ENCODE measurements around the gene CARD11. TPM values are rescaled to one million over a fixed set of nuclear protein-coding genes. Genes with fewer than 3 reads are reported as not detected.
"Not testable (repeated sequence)": the region's sequence is repeated elsewhere in the genome, so short reads cannot be mapped to it uniquely, and the experiment has no call there.

CARD11 gene
- total RNA-seq, 1 experiment from 2014 or later: 79.2 TPM

- CTCF ChIA-PET: no interaction called here
- Mint-ChIP-seq H3K4me3 (ENCODE audit: low read depth, unreplicated experiment) (no peak overlapping the region), H3K27me3 (ENCODE audit: unreplicated experiment) (no peaks in the 10 kb centered on the region), H3K9me3 (ENCODE audit: low read depth, unreplicated experiment) (peaks cover 9% of the 10 kb centered on the region), H3K27ac (ENCODE audit: unreplicated experiment) (no peak overlapping the region), H3K36me3 (ENCODE audit: insufficient read depth, unreplicated experiment) (peaks cover 5% of the 10 kb centered on the region), H3K4me1 (ENCODE audit: low read depth, unreplicated experiment) (peaks cover 23% of the 10 kb centered on the region)
- no peak for TF ChIP-seq CTCF (IDR thresholded peaks at IDR 0.05; ENCODE audit: unreplicated experiment)
- no TSS peak for BruUV-seq (replicated peaks)
- DNase-seq: no peak
- intact Hi-C loops (cut with micrococcal nuclease; ENCODE audit: unreplicated experiment): no loop called here
These were observed 18.1 kb downstream of the CARD11 start for GRCh38 chr7:3025616-3026015.

- intact Hi-C loops (cut with micrococcal nuclease; ENCODE audit: unreplicated experiment): no loop called here
- TF ChIP-seq CTCF (IDR thresholded peaks at IDR 0.05; ENCODE audit: unreplicated experiment): no peak
- BruUV-seq (replicated peaks): no TSS peak
- no peaks in the 10 kb centered on the region for H3K36me3 Mint-ChIP-seq (ENCODE audit: insufficient read depth, unreplicated experiment)
- CTCF ChIA-PET: no interaction called here
- no peaks in the 10 kb centered on the region for H3K27me3 Mint-ChIP-seq (ENCODE audit: unreplicated experiment)
- H3K27ac Mint-ChIP-seq (ENCODE audit: unreplicated experiment): no peak overlapping the region
- peaks cover under 1% of the 10 kb centered on the region for H3K4me1 Mint-ChIP-seq (ENCODE audit: low read depth, unreplicated experiment)
- no peak for DNase-seq
- H3K9me3 Mint-ChIP-seq (ENCODE audit: low read depth, unreplicated experiment): peaks cover 20% of the 10 kb centered on the region
- H3K4me3 Mint-ChIP-seq (ENCODE audit: low read depth, unreplicated experiment): no peak overlapping the region
These were observed 21.8 kb downstream of the CARD11 start for GRCh38 chr7:3021825-3022224.

- H3K4me3 Mint-ChIP-seq (ENCODE audit: low read depth, unreplicated experiment); intact Hi-C loops (cut with micrococcal nuclease; ENCODE audit: unreplicated experiment); H3K36me3 Mint-ChIP-seq (ENCODE audit: insufficient read depth, unreplicated experiment); H3K27me3 Mint-ChIP-seq (ENCODE audit: unreplicated experiment); CTCF ChIA-PET; H3K27ac Mint-ChIP-seq (ENCODE audit: unreplicated experiment); BruUV-seq (replicated peaks); H3K4me1 Mint-ChIP-seq (ENCODE audit: low read depth, unreplicated experiment); DNase-seq: not testable (repeated sequence)
- H3K9me3 Mint-ChIP-seq (ENCODE audit: low read depth, unreplicated experiment): peaks cover 20% of the 10 kb centered on the region
These were observed 22.4 kb downstream of the CARD11 start for GRCh38 chr7:3021224-3021623.

- CTCF ChIA-PET: no interaction called here
- H3K4me1 Mint-ChIP-seq (ENCODE audit: low read depth, unreplicated experiment): no peaks in the 10 kb centered on the region
- no peak for DNase-seq
- no peaks in the 10 kb centered on the region for H3K36me3 Mint-ChIP-seq (ENCODE audit: insufficient read depth, unreplicated experiment)
- BruUV-seq (replicated peaks): no TSS peak
- intact Hi-C loops (cut with micrococcal nuclease; ENCODE audit: unreplicated experiment): no loop called here
- no peak overlapping the region for H3K4me3 Mint-ChIP-seq (ENCODE audit: low read depth, unreplicated experiment)
- H3K27me3 Mint-ChIP-seq (ENCODE audit: unreplicated experiment): no peaks in the 10 kb centered on the region
- H3K9me3 Mint-ChIP-seq (ENCODE audit: low read depth, unreplicated experiment): peaks cover 20% of the 10 kb centered on the region
- no peak overlapping the region for H3K27ac Mint-ChIP-seq (ENCODE audit: unreplicated experiment)
- TF ChIP-seq CTCF (IDR thresholded peaks at IDR 0.05; ENCODE audit: unreplicated experiment): no peak
These were observed 23.3 kb downstream of the CARD11 start for GRCh38 chr7:3020416-3020815.

- BruUV-seq (replicated peaks): no TSS peak
- no peak for TF ChIP-seq CTCF (IDR thresholded peaks at IDR 0.05; ENCODE audit: unreplicated experiment)
- Mint-ChIP-seq H3K9me3 (ENCODE audit: low read depth, unreplicated experiment) (peaks cover 20% of the 10 kb centered on the region), H3K27me3 (ENCODE audit: unreplicated experiment) (no peaks in the 10 kb centered on the region), H3K4me1 (ENCODE audit: low read depth, unreplicated experiment) (no peaks in the 10 kb centered on the region), H3K36me3 (ENCODE audit: insufficient read depth, unreplicated experiment) (no peaks in the 10 kb centered on the region), H3K4me3 (ENCODE audit: low read depth, unreplicated experiment) (no peak overlapping the region), H3K27ac (ENCODE audit: unreplicated experiment) (no peak overlapping the region)
- no peak for DNase-seq
- intact Hi-C loops (cut with micrococcal nuclease; ENCODE audit: unreplicated experiment): no loop called here
- CTCF ChIA-PET: no interaction called here
These were observed 23.9 kb downstream of the CARD11 start for GRCh38 chr7:3019801-3020200.
